NCI-H69 (cell line): ENCODE measurements around the gene MEIG1.
"Not testable (repeated sequence)": the region's sequence is repeated elsewhere in the genome, so short reads cannot be mapped to it uniquely, and the experiment has no call there.

Source experiments
- DNase-seq: peaks from one replicate; lab custom pipeline; 2025; lab: John Stamatoyannopoulos, UW

The MEIG1 gene

DNA sequence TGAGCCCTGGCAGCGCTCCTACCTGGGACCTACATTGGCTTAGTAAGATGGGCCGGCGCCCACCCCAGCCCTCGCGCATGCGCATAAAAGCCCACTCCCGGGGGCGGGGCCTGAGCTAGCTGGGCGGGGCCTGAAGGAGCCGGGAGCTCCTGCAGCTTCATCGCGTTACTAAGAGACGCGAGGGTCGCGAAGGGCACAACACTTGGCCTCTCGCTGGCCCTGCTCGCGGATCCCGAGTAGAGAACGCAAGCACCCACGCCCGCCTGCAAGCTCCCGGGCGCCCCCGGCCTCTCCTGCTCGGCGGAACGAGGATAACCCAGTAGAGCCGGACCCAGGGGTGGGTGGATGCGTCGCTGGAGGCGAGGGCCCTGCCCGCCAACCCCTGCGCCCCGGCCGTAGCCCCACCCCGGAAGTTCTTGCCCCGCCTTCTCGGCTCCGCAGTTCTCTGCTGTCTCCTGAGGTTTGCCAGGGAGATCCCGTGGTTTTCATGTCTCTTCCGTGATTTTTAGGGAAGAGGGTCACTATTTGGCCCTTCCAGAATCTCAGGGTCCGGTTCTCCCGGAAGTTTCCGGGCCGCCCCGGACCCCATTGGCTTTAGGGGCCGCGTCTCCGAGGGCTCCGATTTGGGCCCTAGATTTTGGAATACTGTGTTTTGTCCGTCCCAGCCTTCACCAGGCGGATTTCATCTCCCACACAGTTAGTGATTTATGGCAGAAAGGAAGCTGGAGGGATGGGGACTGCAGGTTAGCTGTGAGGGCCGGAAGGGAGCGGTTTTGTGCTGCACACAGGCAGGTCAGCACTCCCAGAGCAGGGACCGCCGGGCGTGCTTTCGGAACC is at the start of gene MEIG1:
Gene MEIG1, plus strand, starts transcription at position 168 of the 837 bp plus-strand sequence. CDS start 7,081 bp downstream, outside the sequence.
- peak; percentile 93 for DNase-seq

DNA sequence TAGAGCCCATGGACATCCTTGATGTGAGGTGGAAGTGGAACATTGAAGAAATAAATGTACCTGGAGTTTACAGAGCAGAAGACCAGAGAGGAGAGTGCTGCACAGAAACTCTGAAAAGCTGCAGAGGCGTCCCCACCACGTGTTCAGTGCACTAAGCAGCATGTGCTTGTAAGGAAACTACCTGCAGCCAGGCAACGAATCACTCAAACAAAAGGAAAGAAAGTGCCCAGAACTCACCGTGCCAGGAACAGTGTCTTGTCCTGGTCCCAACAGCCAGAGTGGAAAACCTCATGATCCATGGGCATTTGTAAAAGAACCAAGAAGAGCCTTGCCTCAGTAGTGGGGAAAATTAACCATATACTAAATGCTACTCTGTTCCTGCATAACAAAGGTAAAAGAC is 48.2 kb upstream of the MEIG1 start:
- DNase-seq: no peak

DNA sequence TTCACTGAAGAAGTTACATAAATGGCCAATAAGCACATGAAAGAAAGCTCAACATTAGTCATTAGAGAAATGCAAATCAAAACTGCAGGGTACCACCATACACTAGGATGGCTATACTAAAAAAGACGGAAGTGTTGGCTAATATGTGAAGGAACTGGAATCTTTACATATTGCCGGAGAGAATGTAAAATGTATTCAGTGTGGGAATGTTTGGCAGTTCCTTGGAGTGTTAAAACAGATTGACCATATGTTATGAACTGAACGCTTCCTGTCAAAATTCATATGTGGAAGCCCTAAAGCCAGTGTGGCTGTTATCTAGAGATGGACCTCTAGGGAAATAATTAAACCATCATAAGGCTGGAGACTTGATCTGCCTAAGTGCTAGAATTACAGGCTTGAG is 47.4 kb upstream of the MEIG1 start:
- DNase-seq: no peak

DNA sequence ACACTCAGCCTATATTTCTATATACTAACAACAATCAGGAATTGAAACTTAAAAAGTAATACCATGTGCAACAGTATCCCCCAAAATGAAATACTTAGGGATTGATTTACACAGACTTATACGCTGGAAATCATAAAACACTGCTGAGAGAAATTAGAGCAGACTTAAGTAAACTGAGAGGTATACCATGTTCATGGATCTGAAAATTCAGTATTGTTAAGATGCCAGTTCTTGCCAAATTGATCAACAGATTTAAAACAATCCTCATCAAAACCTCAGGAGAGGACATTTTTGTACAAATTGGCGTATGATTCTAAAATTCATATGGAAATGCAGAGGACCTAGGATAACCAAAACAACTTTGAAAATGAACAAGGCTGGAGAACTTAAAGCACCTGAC is 42.6 kb upstream of the MEIG1 start:
- DNase-seq: no peak

DNA sequence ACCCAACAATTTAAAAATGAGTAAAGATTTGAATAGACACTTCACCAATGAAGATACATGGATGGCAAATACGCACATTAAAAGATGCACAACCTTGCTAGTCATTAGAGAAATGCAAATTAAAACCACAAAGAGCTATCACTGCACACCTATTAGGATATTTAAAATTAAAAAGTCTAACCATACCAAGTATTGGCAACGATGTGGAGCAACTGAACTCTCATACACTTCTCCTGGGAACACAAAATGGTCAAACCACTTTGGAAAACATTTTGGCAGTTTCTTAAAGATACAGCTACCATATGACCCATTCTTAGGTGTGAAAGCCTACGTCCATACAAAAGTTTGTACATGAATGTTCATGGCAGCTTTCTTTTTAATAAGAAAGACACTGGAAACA is 41.4 kb upstream of the MEIG1 start:
- DNase-seq: no peak

DNA sequence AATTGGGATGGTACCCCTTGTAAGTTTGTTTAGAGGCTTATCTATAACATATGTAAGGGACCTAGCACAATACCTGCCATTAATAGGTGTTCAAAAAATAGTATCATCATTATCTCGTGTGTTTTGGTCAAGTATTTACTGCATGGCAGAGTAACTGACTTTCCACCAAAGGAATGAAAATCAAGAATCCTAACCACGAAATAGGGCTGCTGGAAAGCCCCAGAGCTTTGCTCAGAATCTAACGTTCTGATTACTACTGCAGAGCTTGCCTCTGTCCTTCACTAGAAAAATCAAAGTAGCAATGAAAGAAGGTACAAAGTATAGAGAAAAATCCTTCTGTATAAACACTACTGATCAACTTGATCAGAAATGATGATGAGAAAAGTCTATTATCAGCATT is 40.2 kb upstream of the MEIG1 start:
- no peak for DNase-seq

GRCh38 chr10:14924013-14924412 is 35.2 kb upstream of the MEIG1 start:
- DNase-seq: no peak

GRCh38 chr10:14925268-14925667 is 33.9 kb upstream of the MEIG1 start:
- DNase-seq: no peak

DNA sequence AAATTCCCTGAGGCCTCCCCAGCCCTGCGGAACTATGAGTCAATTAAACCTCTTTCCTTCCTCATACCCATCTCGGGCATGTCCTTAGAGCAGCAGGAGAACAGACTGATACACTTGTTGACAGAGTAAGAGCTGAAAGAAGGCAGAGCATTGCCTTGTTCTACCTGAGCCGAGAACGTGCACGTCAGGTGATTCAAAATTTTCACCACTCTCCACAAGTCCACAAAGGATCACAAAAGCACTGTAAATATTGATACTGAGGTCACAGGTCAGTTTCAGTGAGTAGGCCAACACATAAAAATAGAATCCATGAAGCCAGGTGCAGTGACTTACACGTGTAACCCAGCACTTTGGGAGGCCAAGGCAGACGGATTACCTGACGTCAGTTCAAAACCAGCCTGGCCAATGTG is 33.1 kb upstream of the MEIG1 start:
- DNase-seq: no peak

GRCh38 chr10:14926722-14927416 is 32.3 kb upstream of the MEIG1 start:
- no peak for DNase-seq

GRCh38 chr10:14930610-14931009 is 28.6 kb upstream of the MEIG1 start:
- DNase-seq: no peak

DNA sequence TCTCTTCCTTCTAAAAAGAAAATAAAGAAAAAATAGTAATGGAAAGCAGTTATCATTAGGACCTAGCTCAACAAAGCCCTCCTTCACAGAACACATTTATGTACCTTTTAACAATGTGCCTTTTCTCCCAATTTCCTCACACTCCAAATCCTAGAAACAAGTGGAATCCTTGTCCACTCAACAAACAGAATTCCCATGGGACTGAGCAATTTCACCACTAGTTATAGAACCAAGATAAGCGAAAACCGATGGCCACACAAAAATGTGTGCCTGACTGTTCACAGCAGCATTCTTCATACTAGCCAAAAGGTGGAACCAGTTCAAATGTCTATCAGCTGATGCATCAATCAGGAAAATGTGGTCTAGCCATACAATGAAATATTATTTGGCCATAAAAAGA is 22.6 kb upstream of the MEIG1 start:
- no peak for DNase-seq

DNA sequence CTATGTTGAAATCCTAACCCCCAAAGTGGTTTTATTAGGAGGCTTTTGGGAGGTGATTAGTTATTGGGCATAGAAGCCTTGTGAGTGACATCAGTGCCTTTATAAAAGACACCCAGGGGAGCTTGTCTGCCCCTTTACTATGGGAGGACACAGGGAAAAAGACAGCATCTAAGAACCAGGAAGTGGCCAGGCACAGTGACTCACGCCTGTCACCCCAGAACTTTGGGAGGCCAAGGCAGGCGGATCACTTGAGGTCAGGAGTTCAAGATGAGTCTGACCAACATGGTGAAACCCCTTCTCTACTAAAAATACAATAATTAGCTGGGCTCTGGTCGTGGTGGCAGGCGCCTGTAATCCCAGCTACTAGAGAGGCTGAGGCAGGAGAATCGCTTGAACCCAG is 20.2 kb upstream of the MEIG1 start:
- DNase-seq: not testable (repeated sequence)

- not testable (repeated sequence) for DNase-seq
Measured at GRCh38 chr10:14942147-14942949, 16.8 kb upstream of the MEIG1 start.

DNA sequence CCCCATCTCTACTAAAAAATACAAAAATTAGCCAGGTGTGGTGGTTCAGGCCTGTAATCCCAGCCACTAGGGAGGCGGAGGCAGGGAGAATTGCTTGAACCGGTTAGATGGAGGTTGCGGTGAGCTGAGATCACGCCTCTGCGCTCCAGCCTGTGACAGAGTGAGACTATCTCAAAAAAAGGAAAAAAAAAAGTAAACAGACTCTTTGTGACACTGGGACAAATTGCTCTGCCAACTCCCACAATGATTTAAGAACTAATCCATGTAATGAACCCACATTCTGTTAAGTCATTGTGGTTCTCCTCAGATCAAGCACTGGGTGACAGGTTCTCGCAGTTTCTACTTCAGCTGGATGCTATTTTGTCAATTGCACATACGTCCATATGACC is 16.2 kb upstream of the MEIG1 start:
- DNase-seq: not testable (repeated sequence)

DNA sequence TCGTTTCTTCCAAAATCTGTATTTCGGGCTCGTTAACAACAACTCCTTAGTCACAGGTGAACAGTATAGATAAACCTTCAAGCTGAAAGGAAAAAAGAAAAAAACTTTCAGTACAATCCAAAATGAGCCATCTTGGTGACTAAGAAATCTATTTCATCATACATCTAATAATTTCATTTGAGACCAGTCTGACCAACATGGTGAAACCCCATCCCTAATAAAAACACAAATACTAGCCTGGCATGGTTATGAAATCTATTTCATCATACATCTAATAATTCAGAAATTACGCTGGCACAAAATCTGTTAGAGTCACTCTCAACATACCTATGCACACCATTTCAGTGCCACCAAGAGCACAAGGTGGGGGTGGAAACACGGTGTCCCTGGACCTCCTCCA is 14.1 kb upstream of the MEIG1 start:
- no peak for DNase-seq

- no peak for DNase-seq
Measured at GRCh38 chr10:14947268-14947667, 11.9 kb upstream of the MEIG1 start.

DNA sequence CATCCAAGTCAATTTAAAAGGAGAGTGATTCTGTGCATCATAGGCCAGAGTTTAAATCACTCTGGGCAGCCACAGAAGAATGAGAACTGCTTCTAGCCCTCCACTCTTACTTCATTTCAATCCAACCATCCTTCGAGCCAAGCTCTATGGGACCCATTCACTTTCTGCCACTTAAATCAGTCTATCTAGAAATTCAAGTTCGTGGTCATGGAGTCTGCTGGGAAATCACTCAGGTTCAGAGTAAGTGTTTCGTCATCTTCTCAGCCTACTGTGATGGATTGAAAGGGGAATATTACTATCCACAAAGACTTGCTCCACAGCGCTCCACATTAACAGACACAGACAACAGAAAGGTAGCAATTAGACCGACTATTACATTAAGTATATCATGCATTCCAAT is 9.9 kb upstream of the MEIG1 start:
- DNase-seq: no peak

DNA sequence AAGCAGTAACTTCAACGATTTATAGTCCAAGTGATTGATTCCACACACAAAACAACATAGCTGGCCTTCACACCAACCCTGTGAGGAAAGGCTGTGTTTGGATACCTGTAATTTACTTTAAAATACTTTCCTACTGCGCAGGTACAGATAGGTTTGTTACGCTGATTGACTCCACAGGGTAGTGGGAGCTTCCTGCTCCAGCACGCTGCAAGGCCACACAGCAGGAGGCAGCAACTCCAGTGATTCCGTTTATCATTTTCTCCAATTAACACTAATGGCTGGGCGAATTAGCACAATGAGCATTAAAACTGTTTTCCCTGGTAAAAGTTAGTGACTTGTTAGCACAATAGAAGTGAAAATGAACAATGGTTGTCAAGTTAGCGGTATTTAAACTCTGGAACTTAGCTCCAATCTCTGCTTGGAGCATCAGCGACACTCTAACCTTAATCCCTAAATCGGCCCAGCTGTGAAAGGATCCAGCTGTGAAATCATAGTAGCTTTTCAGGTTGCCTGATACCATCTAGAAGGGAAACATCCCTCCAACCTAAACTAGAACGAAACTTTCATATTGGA is 6.3 kb upstream of the MEIG1 start:
- DNase-seq: peak; percentile 36

DNA sequence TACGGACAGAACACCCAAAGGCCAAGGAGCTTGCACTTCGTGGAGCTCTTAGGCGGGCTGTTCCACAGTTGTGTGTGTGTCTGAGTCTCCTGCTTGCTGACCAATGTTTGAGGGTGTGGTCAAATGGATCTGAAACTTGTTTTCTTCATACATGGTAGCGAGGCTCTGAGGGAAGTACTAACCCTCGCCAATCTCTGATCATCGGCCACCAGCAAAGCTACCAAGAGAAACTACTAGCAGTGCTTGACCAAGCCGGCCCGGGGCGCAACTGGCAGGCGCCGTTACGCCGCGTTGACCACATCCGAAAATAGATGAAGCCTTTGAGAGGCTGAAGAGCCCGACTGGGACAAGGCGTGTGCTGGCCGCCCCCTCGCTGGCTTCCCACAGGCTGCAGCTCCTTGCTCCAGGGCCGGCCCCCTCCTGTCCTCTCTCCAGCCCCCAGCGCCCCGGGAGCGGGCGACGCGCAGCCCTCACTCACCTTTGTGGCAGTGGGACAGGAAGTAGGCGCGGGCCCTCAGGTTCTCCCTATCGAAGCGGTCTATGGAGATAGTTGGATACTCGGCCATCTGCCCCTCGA is 5.7 kb upstream of the MEIG1 start:
- DNase-seq: peak; percentile 60

- DNase-seq: peak; percentile 92
Measured at GRCh38 chr10:14954001-14954770, 5.0 kb upstream of the MEIG1 start, which contains the start of gene DCLRE1C. Gene DCLRE1C, minus strand, starts transcription at chr10:14954096. Its CDS starts 86 bp downstream, at chr10:14954010.
